ENCODE results near the gene NSMCE1. TPM values are rescaled to one million over a fixed set of nuclear protein-coding genes. Genes with fewer than 3 reads are reported as not detected.

The NSMCE1 gene
- total RNA-seq, 1 experiment from 2014 or later = 19.3 TPM

- H3K27ac Mint-ChIP-seq = no peak overlapping the region
- no CpG with 5 or more reads among the region's 16 CpGs for WGBS (ENCODE audit: extremely low coverage, insufficient read length, low lambda C conversion rate)
- TF ChIP-seq CTCF (conservative IDR thresholded peaks at IDR 0.05) = no peak
Observed at GRCh38 chr16:27226976-27227705, 41.4 kb downstream of the NSMCE1 start.

More at GRCh38 chr16:27226976-27227705, 41.4 kb downstream of the NSMCE1 start:
- no peaks in the 10 kb centered on the region for H3K27me3 Mint-ChIP-seq (ENCODE audit: low read depth)
- Histone ChIP-seq H3K27me3 (ENCODE audit: insufficient read depth, low read length) (no peaks in the 10 kb centered on the region), H4K91ac (ENCODE audit: insufficient read length, low read depth, low read length) (no peak overlapping the region), H2BK20ac (ENCODE audit: low read depth, low read length, poor library complexity, severe bottlenecking) (no peak overlapping the region), H3K79me1 (ENCODE audit: insufficient read depth, low read depth, low read length, poor library complexity, severe bottlenecking) (no peaks in the 10 kb centered on the region), H2BK5ac (ENCODE audit: insufficient read length, low read length) (no peak overlapping the region), H3K18ac (ENCODE audit: insufficient read length, low read depth, low read length) (no peak overlapping the region), H2AK5ac (ENCODE audit: insufficient read length, low read length) (no peak overlapping the region), H3K56ac (ENCODE audit: insufficient read length, low read depth, low read length) (no peak overlapping the region), H3K14ac (ENCODE audit: insufficient read depth, low read length) (no peak overlapping the region), H3K9me3 (ENCODE audit: control insufficient read depth, low read depth, low read length) (no peaks in the 10 kb centered on the region), H3K4me2 (ENCODE audit: insufficient read depth, insufficient read length, low read length) (no peak overlapping the region), H4K20me1 (ENCODE audit: control insufficient read depth, insufficient read depth, insufficient read length) (no peaks in the 10 kb centered on the region), H3K9ac (ENCODE audit: extremely low read depth, insufficient read length, low read length) (no peak overlapping the region), H3K4ac (ENCODE audit: low read depth, low read length) (no peak overlapping the region), H3K23me2 (ENCODE audit: insufficient read length, low read depth, low read length, poor library complexity, severe bottlenecking) (no peaks in the 10 kb centered on the region), H2AFZ (ENCODE audit: low read length) (no peak overlapping the region), H4K8ac (replicated peaks; ENCODE audit: insufficient read length, low read depth, low read length) (no peak overlapping the region), H4K5ac (ENCODE audit: insufficient read length, low read depth, low read length) (no peak overlapping the region), H3K4me1 (ENCODE audit: insufficient read depth, low read length) (no peaks in the 10 kb centered on the region), H3K23ac (ENCODE audit: insufficient read length, low read depth, low read length) (no peak overlapping the region), H3K27ac (ENCODE audit: insufficient read length, low read depth, low read length) (no peak overlapping the region), H2BK120ac (ENCODE audit: low read depth, low read length, poor library complexity, severe bottlenecking) (no peak overlapping the region), H2BK12ac (ENCODE audit: insufficient read length, low read depth, low read length) (no peak overlapping the region), H2BK15ac (ENCODE audit: low read depth, low read length) (no peak overlapping the region), H3T11ph (ENCODE audit: low read length) (no peak overlapping the region), H3K79me2 (ENCODE audit: insufficient read depth, low read length) (no peaks in the 10 kb centered on the region)
- H3K9me3 Mint-ChIP-seq = no peaks in the 10 kb centered on the region
- H3K4me3 Mint-ChIP-seq = no peak overlapping the region
- no peak for DNase-seq
- H3K36me3 Mint-ChIP-seq (ENCODE audit: insufficient read depth in 1 of 3, low read depth in 3 of 3) = 0 out of 7 replicates have a peak, but pooled peaks cover 0 to 2% (median 0%) of the 10 kb centered on the region in 3 experiments
- H3K4me1 Mint-ChIP-seq = peaks cover 4 to 7% of the 10 kb centered on the region in 2 experiments; a peak in 2 of 4 replicates

Measured in H9 (cell line).